Hepatocyte (in vitro differentiated cells): ENCODE results near the gene IGF1. TPM values are rescaled to one million over a fixed set of nuclear protein-coding genes. Genes with fewer than 3 reads are reported as not detected.

ENCODE experiments used
- DNase-seq: peaks from one replicate; pipeline ENCODE4 v3.0.0-alpha.2; 2016; ENCODE audit warnings: low spot score
- H2AFZ ChIP-seq: fragments of 200-600 bp; sonication (generic); 2 replicates; pipeline ENCODE4 v1.6.0; 2016; ENCODE audit warnings: antibody characterized with exemption, mild to moderate bottlenecking
- H3K27ac ChIP-seq: fragments of 200-600 bp; sonication (generic); 2 replicates; pipeline ENCODE4 v1.5.1; 2016; ENCODE audit warnings: mild to moderate bottlenecking
- H3K27me3 ChIP-seq: fragments of 200-600 bp; sonication (generic); 2 replicates; pipeline ENCODE4 v1.6.1; 2016
- H3K36me3 ChIP-seq: fragments of 200-600 bp; sonication (generic); replicated peaks from 2 replicates; pipeline ENCODE4 v1.5.1; 2016; ENCODE audit warnings: low read depth; ENCODE audit not compliant: insufficient read depth
- H3K4me1 ChIP-seq: fragments of 200-600 bp; sonication (generic); 2 replicates; pipeline ENCODE4 v1.5.1; 2016; ENCODE audit warnings: mild to moderate bottlenecking, moderate library complexity; ENCODE audit not compliant: insufficient read depth
- H3K4me2 ChIP-seq: fragments of 200-600 bp; sonication (generic); 2 replicates; pipeline ENCODE4 v1.6.0; 2016
- H3K4me3 ChIP-seq: fragments of 200-600 bp; sonication (generic); 2 replicates; pipeline ENCODE4 v1.5.1; 2016; ENCODE audit warnings: mild to moderate bottlenecking
- H3K79me2 ChIP-seq: fragments of 200-600 bp; sonication (generic); 2 replicates; pipeline ENCODE4 v1.6.0; 2017; ENCODE audit warnings: mild to moderate bottlenecking
- H3K9me2 ChIP-seq: fragments of 200-600 bp; sonication (generic); replicated peaks from 2 replicates; pipeline ENCODE4 v1.6.0; 2017; ENCODE audit warnings: mild to moderate bottlenecking; ENCODE audit not compliant: insufficient read depth
- H3K9me3 ChIP-seq: fragments of 200-600 bp; sonication (generic); 2 replicates; pipeline ENCODE4 v1.5.1; 2016; ENCODE audit warnings: low read depth, mild to moderate bottlenecking
- H4K20me1 ChIP-seq: fragments of 200-600 bp; sonication (generic); 2 replicates; pipeline ENCODE4 v1.6.0; 2016; ENCODE audit warnings: mild to moderate bottlenecking; ENCODE audit not compliant: insufficient read depth, poor library complexity, severe bottlenecking
- CTCF ChIP-seq: fragments of 200-600 bp; sonication (generic); IDR thresholded peaks from 2 replicates; pipeline ENCODE4 v1.5.1; 2016; ENCODE audit warnings: antibody characterized with exemption, mild to moderate bottlenecking; ENCODE audit not compliant: poor library complexity
- EZH2 ChIP-seq: fragments of 200-600 bp; sonication (generic); IDR thresholded peaks from 2 replicates; pipeline ENCODE4 v1.6.1; 2016; ENCODE audit warnings: antibody characterized with exemption, mild to moderate bottlenecking, borderline replicate concordance
- EZH2phosphoT487 ChIP-seq: fragments of 200-600 bp; sonication (generic); IDR thresholded peaks from one replicate; pipeline ENCODE4 v1.6.1; 2018; ENCODE audit warnings: antibody characterized with exemption, mild to moderate bottlenecking, low read depth, moderate library complexity; ENCODE audit not compliant: unreplicated experiment, severe bottlenecking
- whole genome bisulfite sequencing: methylation state at CpG from one replicate; pipeline ENCODE4 v1.1.6; 2016; ENCODE audit warnings: low lambda C conversion rate; ENCODE audit errors: missing lambda C conversion rate; 5-methylcytosine and 5-hydroxymethylcytosine counted together
- polyA plus RNA-seq: library from polyadenylated mRNA; unstranded; fragments of >200 nt; fragmentation: Nextera tagmentation; extraction: Ambion mirVana; gene quantifications from 2 replicates; pipeline ENCODE4 v1.2.1, GENCODE V29; 2016
- total RNA-seq: library from RNA; depleted of rRNA; stranded (reverse); fragments of >200 nt; gene quantifications from 2 replicates; pipeline ENCODE4 v1.2.3, GENCODE V29; 2014

Gene IGF1
- total and polyA plus RNA-seq, 2 experiments from 2014 or later = 10.0 to 12.0 TPM

GRCh38 chr12:102371165-102371564 lies 109.2 kb downstream of the IGF1 start:
- 75% methylated on average over 2 of the region's 2 CpGs for WGBS
- TF ChIP-seq EZH2phosphoT487 (no peak), EZH2 (no peak), CTCF (no peak)
- no peaks in the 10 kb centered on the region for H3K4me1 ChIP-seq
- H3K27me3 ChIP-seq = no peaks in the 10 kb centered on the region
- H3K4me2 ChIP-seq = no peak overlapping the region
- H4K20me1 ChIP-seq = no peaks in the 10 kb centered on the region
- no peaks in the 10 kb centered on the region for H3K9me3 ChIP-seq
- no peaks in the 10 kb centered on the region for H3K79me2 ChIP-seq
- H3K27ac ChIP-seq = no peak overlapping the region
- DNase-seq = no peak
- H3K9me2 ChIP-seq = no peaks in the 10 kb centered on the region
- no peaks in the 10 kb centered on the region for H3K36me3 ChIP-seq
- no peak overlapping the region for H2AFZ ChIP-seq
- H3K4me3 ChIP-seq = no peak overlapping the region

GRCh38 chr12:102369876-102370275 lies 110.5 kb downstream of the IGF1 start:
- WGBS = 94% methylated on average over 2 of the region's 2 CpGs
- Histone ChIP-seq H3K36me3 (no peaks in the 10 kb centered on the region), H3K27ac (no peak overlapping the region), H3K4me1 (no peaks in the 10 kb centered on the region), H3K79me2 (no peaks in the 10 kb centered on the region), H3K4me3 (no peak overlapping the region), H2AFZ (no peak overlapping the region), H3K9me3 (no peaks in the 10 kb centered on the region), H3K4me2 (no peak overlapping the region), H3K9me2 (no peaks in the 10 kb centered on the region), H4K20me1 (no peaks in the 10 kb centered on the region), H3K27me3 (no peaks in the 10 kb centered on the region)
- TF ChIP-seq CTCF (no peak), EZH2 (no peak), EZH2phosphoT487 (no peak)
- DNase-seq = no peak

DNA sequence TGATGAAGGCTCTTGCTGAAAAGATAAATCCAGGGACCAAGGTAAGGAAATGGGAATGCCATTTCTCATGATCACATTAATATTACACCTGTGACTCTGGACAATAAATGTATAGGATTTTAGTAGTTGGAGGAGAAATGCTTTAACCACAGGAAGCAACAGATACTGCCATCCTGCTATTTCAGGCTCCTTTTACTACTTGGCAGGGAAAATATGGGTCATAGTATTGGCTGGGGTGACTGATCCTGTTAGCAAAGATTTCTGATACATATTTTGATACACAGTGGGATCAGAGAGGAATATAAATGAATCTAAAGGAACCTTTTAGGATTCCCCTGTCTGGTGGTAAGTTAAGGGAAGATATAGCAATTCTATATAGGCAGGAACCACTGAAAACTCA lies 115.0 kb downstream of the IGF1 start:
- Histone ChIP-seq H3K79me2 (no peaks in the 10 kb centered on the region), H3K9me3 (no peaks in the 10 kb centered on the region), H3K4me3 (no peak overlapping the region), H4K20me1 (no peaks in the 10 kb centered on the region), H3K27ac (no peak overlapping the region), H3K4me1 (no peaks in the 10 kb centered on the region), H2AFZ (no peak overlapping the region), H3K4me2 (no peak overlapping the region), H3K27me3 (no peaks in the 10 kb centered on the region), H3K36me3 (no peaks in the 10 kb centered on the region), H3K9me2 (no peaks in the 10 kb centered on the region)
- TF ChIP-seq EZH2phosphoT487 (no peak), CTCF (no peak), EZH2 (no peak)
- no peak for DNase-seq

GRCh38 chr12:102364709-102365108 lies 115.7 kb downstream of the IGF1 start:
- Histone ChIP-seq H4K20me1 (no peaks in the 10 kb centered on the region), H3K36me3 (no peaks in the 10 kb centered on the region), H3K4me3 (no peak overlapping the region), H2AFZ (no peak overlapping the region), H3K27me3 (no peaks in the 10 kb centered on the region), H3K4me2 (no peak overlapping the region), H3K79me2 (no peaks in the 10 kb centered on the region), H3K4me1 (no peaks in the 10 kb centered on the region), H3K27ac (no peak overlapping the region), H3K9me2 (no peaks in the 10 kb centered on the region), H3K9me3 (no peaks in the 10 kb centered on the region)
- WGBS = 100% methylated on average over 1 of the region's 1 CpG
- TF ChIP-seq EZH2phosphoT487 (no peak), CTCF (no peak), EZH2 (no peak)
- no peak for DNase-seq
